K562 (cell line): ENCODE results near the gene RERG.

Experiments used
- ARID2 ChIP-seq: fragments of 450-650 bp; IDR thresholded peaks from 2 replicates; pipeline ENCODE4 v1.6.1; 2017; ENCODE audit warnings: antibody characterized with exemption, mild to moderate bottlenecking
- ATF3 ChIP-seq, 2 experiments: fragments of 450-650 bp in 1 of 2; sonication (generic) in 1 of 2; formaldehyde crosslinking in 1 of 2; IDR thresholded peaks in 1 of 2; conservative IDR thresholded peaks in 1 of 2; 2 replicates each; pipeline versions ENCODE4 v1.6.1 to v1.8.1; 2016 to 2023; ENCODE audit warnings: mild to moderate bottlenecking in 2 of 2, moderate library complexity in 2 of 2, inconsistent platforms in 1 of 2, missing genetic modification reagents in 1 of 2
- CBFB ChIP-seq: sonication (generic); formaldehyde crosslinking; IDR thresholded peaks from 2 replicates; pipeline ENCODE4 v1.4.0; 2020; ENCODE audit warnings: mild to moderate bottlenecking, missing genetic modification reagents
- JUND ChIP-seq, 2 experiments: IDR thresholded peaks; 2 replicates in 1 of 2; 3 replicates in 1 of 2; pipeline ENCODE4 v1.6.1; 2011; ENCODE audit warnings: borderline replicate concordance in 2 of 2, low read depth in 2 of 2, low read length in 2 of 2, improper control_type of control experiment in 1 of 2, missing biosample characterization in 1 of 2, missing genetic modification characterization in 1 of 2, missing genetic modification reagents in 1 of 2
- ZNF512 ChIP-seq: IDR thresholded peaks from 2 replicates; pipeline ENCODE4 v1.6.1; 2016; ENCODE audit warnings: missing genetic modification characterization, missing compliant biosample characterization

- TF ChIP-seq CBFB (CRISPR knock-in tag) (no peak), JUND (IDR thresholded peaks at IDR 0.05; ENCODE audit: borderline replicate concordance, low read depth, low read length) (no peak), JUND (tag; IDR thresholded peaks at IDR 0.05; ENCODE audit: borderline replicate concordance, low read depth, low read length) (no peak), ATF3 (IDR thresholded peaks at IDR 0.05) (no peak), ATF3 (CRISPR knock-in tag; conservative IDR thresholded peaks at IDR 0.05) (no peak), ZNF512 (tag) (no peak), ARID2 (no peak)
Observed at GRCh38 chr12:15222219-15222618, 1.0 kb upstream of the RERG start.
